H54 (cell line): Measurements from ENCODE around the gene RPS14.

Source experiments
- DNase-seq: peaks from one replicate; pipeline ENCODE4 v3.0.0; 2011; ENCODE audit warnings: low spot score, mixed read lengths; ENCODE audit not compliant: insufficient read length
- FAIRE-seq: peaks from 3 replicates; lab custom pipeline; 2011; peaks lifted over from hg19 to GRCh38; lab: Jason Lieb, UNC
- POLR2A ChIP-seq: IDR thresholded peaks from 2 replicates; pipeline ENCODE4 v1.6.1; 2011; ENCODE audit warnings: low read depth, mild to moderate bottlenecking, low read length

The RPS14 gene

DNA sequence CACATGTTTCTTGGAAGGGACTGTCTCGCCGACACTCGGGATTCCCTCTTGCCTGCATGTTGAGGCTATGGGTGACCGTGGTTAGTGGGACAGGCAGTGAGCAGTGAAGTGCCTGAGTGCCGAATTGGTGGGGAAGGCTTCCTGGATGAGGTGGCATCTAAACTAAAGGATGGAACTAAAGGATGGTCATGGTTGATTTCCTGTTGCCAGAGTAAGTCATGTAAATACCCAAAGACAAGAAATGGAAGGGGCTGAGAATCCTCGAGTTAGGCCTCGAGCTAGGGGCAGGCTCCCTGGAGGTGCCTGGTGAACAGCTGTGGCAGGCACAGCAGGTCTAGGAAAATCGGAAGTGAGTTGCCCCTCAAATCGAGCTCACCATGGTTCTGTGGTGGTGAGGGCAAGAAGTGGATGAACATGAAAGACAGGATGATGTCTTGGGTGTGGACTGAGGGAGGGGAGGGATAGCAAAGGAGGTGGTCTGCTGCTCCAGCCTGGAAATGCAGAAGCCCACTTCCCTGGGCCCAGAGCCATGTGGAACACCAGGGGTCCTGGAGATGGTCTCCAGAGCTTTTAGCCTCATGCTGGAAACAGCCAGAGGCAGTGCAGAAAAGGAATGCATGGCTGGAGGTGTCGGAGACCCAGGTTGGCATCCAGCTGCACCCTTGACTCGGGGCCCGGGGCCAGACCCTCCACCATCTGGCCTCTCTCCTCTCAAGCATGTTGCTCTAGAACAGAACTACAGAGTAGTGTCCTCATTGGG is 49.0 kb downstream of the RPS14 start:
- TF ChIP-seq POLR2A: no peak
- no peak for FAIRE-seq
- no peak for DNase-seq

DNA sequence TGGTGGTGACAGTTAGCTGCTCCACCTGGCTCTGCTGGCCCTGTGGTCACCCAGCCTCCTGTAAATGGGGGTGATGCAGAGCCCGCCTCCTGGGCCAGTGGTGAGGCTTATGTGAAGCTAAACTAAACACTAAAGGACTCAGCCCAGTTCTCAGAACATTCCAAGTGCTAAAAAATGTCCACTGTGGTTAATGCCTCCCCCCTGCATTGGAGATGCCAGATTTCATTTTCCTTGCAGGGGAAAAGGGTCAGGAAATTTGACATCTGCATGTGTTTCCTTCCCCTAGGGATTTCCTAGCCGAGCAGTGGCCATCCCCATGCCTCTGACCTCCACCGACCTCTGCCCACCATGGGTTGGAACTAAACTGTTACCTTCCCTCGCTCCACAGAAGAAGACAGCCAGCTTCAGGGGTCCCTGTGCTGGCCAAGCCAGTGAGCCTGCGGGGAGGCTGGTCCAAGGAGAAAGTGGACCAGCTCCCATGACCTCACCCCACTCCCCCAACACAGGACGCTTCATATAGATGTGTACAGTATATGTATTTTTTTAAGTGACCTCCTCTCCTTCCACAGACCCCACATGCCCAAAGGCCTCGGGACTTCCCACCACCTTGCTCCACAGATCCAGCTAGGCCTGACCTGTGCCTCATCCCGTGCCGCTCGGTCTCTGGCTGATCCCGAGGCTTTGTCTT is 49.9 kb downstream of the RPS14 start:
- no peak for FAIRE-seq
- no peak for DNase-seq
- no peak for TF ChIP-seq POLR2A

DNA sequence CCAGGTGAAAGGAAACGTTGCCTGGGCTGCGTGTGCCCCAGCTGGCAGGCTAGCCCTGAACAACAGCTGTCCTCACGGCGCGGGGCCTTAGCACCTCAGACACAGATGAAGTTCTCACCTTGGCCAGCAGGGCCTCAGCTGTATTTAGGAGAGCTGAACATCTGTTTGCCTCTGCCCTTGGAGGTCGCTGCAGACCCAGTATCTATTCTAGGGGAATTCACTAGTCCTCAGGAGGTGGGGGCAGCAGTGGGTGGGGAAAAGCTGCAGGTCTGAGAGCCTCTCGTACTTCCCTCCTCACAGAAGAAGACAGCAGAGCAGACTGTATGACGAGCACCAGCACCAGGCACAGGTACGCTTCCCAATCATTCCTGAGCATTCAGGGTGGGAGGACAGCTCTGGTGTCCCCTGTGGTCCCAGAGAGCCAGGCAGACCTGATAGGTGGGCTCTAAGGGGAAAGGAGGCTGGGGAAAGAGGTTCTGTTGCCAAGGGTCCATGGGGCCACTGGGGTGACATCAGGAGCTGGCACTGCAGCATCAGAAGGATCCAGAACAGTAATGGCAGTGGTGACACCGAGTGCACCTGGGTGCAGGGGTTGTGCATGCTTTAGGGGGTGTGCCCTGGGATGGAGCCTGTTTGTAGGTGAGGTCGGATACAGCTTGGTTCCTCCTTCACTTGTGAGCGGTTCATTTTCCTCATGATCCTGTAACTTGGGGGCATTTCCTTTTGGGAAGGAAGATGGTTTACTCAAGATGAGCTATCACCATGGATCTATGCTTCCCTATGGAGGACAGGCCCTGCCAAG is 50.6 kb downstream of the RPS14 start:
- FAIRE-seq: no peak
- TF ChIP-seq POLR2A: no peak

DNA sequence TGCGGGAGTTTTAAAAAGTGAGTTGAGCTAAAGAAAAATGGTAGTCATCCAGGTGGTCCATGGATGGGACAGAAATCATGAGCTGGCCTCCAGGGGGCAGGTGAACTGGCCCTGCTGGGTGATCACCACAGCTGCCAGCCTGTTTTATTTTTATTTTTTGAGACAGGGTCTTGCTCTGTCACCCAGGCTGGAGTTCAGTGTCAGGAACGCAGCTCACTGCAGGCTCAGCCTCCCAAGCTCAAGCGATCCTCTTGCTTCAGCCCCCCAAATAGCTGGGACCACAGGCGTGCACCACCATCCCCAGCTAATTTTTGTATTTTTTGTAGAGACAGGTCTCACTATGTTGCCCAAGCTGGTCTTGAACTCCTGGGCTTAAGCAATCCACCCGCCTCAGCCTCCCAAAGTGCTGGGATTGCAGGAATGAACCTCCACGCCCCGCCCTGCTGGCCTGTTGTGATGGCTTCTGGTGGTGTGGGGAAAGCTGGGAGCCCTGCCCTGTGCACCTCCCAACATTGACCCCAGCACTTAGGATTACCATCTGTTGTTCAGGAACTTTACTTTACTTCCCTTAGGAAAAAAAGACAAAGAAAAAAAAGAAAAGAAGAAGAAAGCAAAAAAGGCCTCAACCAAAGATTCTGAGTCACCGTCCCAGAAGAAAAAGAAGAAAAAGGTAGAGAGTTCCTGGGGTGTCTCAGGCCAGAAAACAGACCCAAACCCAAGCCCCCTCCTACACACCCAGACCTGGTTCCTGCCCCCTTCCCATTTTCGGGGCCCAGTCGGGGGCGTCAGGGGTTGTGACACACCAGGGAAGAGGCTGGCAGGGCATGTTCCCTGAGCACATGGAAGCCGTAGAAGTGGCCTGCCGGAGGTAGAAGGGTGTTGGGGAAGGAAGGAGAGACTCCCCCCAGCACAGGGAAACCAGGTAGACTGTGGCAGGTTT is 51.5 kb downstream of the RPS14 start:
- DNase-seq (no peak), FAIRE-seq (no peak)
- no peak for TF ChIP-seq POLR2A

More for the DNA sequence above, 50.6 kb downstream of the RPS14 start:
- DNase-seq: no peak

DNA sequence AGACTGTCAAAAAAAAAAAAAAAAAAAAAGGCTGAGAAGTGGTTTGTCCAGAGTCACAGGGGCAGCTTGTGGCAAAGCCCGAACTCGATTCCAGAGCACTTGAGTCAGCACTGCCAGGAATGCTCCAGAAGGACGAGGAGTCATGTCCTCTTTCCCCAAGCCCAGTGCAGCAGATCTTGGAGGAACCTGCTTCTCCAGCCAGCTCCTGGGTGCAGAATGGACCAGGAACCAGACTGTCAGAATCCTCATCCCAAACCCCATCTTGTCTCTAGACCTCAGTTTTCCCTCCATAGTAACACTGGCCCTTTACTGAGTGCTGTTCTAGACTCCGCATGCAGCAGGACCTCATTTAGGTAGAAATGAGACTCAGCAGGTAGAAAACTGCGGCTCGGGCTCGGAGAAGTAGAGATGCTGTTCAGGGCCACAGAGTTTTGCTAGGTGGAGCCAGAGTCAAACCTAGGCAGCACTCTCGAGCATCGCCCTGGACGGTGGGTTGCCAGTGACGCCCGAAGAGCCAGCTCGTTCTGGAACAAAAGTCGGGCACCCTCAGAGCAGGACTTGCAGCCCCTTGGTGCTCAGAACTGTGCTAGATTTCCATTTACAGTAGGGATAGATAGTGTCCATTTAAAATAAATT is 52.3 kb downstream of the RPS14 start:
- DNase-seq: no peak
- FAIRE-seq: no peak
- no peak for TF ChIP-seq POLR2A

DNA sequence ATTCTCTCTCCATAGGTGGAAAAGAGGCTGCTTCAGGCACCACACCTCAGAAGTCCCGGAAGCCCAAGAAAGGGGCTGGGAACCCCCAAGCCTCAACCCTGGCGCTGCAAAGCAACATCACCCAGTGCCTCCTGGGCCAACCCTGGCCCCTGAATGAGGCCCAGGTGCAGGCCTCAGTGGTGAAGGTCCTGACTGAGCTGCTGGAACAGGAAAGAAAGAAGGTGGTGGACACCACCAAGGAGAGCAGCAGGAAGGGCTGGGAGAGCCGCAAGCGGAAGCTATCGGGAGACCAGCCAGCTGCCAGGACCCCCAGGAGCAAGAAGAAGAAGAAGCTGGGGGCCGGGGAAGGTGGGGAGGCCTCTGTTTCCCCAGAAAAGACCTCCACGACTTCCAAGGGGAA is 53.3 kb downstream of the RPS14 start:
- FAIRE-seq (no peak), DNase-seq (no peak)
- no peak for TF ChIP-seq POLR2A

DNA sequence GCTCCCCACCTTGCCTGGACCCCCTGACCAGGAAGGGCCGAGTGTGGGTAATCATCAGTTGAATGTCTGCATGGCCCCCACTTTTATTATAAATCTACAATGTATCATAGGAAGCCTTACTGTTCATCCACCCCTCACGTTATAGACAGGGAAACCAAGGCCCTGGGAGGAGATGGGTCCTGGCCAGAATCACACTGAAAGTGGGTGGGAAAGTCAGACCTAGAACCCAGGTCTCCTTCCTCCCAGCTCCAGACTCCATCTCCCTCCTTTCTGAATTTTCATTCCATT is 53.9 kb downstream of the RPS14 start:
- no peak for FAIRE-seq
- TF ChIP-seq POLR2A: no peak
- DNase-seq: no peak

DNA sequence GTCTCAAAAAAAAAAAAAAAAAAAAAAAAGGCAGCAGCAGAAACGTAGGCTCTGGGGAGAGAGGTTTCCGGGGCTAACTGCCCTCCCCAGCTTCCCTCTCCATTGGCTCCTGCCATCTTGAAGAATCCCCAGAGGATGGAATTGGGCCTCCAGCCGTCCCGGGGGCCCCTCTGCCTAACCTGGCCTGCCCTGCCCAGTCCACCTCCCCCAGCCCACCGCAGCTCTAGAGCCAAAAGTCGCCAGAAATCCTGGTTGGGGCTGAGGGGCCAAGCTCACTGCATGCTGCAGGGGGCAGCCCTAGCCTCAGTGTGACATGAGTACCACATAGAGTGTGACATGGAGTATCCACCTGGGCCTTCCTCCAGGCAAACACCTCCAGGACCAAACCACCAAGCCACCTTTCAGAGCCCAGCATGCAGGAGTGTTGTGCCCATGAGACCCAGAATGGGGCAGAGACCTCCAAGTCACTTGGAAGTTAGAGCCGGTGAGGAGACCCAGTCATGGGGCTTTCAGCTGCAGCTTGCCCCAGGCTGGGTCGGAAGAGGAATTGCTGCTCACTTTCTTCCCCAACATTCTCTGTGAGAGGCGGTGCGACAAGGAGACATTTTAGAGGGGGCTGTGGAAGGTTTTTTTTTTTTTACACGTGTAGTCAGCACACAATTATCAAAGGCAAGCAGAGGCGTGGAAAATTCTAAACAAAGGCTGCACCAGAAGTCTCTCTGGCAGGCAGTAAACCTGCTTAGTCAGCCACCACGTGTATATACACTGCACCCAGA is 54.4 kb downstream of the RPS14 start:
- no peak for DNase-seq
- no peak for TF ChIP-seq POLR2A
- no peak for FAIRE-seq

DNA sequence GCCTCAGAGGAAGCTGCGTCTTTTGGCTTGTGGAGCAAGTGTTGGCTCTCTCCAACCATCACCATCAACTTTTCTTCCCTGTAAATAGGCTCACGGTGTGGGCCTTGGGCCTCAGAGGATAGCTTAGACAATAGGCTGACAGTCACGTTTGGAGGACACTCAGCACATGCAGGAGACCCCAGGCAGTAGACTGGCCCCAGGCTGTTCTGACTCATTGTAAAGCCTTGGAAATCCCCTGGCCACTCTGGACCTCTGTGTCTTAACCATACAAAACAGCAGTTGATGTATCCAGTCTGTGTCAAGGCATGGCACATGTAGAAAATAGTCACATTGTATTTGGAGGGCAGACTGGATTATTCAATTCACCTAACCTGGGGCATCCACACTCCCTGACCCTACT is 55.4 kb downstream of the RPS14 start:
- FAIRE-seq (no peak), DNase-seq (no peak)
- no peak for TF ChIP-seq POLR2A

DNA sequence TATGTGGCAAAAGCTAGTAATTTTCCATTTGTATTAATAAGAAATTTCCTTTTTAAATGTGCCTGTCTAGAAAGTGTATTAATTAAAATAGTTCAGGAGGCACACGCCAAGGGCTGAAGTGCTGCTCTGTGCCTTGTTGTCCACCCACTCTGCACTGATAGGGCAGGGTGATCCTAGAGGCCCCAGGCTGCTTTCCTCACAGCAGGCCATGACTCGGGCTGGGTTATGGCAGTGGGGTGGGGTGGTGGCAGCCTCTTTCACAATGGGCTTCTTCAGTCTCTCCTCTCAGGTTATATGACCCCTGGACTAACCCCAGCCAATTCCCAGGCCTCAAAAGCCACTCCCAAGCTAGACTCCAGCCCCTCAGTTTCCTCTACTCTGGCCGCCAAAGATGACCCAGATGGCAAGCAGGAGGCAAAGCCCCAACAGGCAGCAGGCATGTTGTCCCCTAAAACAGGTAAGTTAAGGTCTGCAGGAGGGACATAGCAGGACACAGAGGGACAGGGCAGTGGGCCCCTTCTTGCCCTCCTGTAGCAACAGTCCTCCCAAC is 56.4 kb downstream of the RPS14 start:
- no peak for TF ChIP-seq POLR2A
- DNase-seq (no peak), FAIRE-seq (no peak)

DNA sequence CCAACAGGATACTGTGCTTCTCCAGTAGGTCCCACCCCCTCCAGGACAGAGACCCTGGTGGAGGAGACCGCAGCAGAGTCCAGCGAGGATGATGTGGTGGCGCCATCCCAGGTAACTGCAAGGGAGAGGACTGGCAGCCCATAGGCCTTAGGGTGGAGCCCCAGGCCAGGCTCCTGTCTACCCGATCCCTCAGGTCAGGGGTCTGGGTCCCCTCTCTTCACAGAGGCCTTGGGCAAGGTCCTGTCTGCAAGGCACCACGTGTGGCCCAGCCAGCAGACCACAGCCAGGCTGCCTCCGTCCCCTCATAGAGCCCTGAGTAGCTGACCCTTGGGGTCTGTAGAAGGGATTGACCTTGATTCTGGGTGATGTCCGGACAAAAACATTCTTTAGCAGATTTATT is 56.9 kb downstream of the RPS14 start:
- DNase-seq (no peak), FAIRE-seq (no peak)
- TF ChIP-seq POLR2A: no peak
